Activated naive CD4-positive, alpha-beta T cell (primary cell): Measurements from ENCODE around the gene PYROXD2.
"Not testable (repeated sequence)": the region's sequence is repeated elsewhere in the genome, so short reads cannot be mapped to it uniquely, and the experiment has no call there.

Experiments used
- DNase-seq, 4 experiments: peaks; one replicate each; lab custom pipeline; 2025; lab: John Stamatoyannopoulos, UW

Gene PYROXD2

GRCh38 chr10:98390406-98390805 is 24.6 kb downstream of the PYROXD2 start:
- no peak for DNase-seq

- no peak for DNase-seq
These were observed 25.6 kb downstream of the PYROXD2 start for GRCh38 chr10:98389398-98389797.

GRCh38 chr10:98388101-98388655 is 26.8 kb downstream of the PYROXD2 start:
- no peak for DNase-seq

- no peak for DNase-seq
These were observed 30.4 kb downstream of the PYROXD2 start for GRCh38 chr10:98384531-98385133.

GRCh38 chr10:98383869-98384268 is 31.1 kb downstream of the PYROXD2 start:
- no peak for DNase-seq

- not testable (repeated sequence) for DNase-seq
These were observed 31.8 kb downstream of the PYROXD2 start for GRCh38 chr10:98383134-98383667.

- DNase-seq: no peak
These were observed 32.3 kb downstream of the PYROXD2 start for GRCh38 chr10:98382691-98383101.

GRCh38 chr10:98380493-98381339 is 34.3 kb downstream of the PYROXD2 start:
- DNase-seq: no peak

- no peak for DNase-seq
These were observed 36.3 kb downstream of the PYROXD2 start for GRCh38 chr10:98378722-98379121.

- DNase-seq: no peak
These were observed 37.4 kb downstream of the PYROXD2 start for GRCh38 chr10:98377536-98377935.

- DNase-seq: no peak
These were observed 38.0 kb downstream of the PYROXD2 start for GRCh38 chr10:98377001-98377400.

GRCh38 chr10:98376485-98376884 is 38.5 kb downstream of the PYROXD2 start:
- no peak for DNase-seq

- no peak for DNase-seq
These were observed 40.6 kb downstream of the PYROXD2 start for GRCh38 chr10:98374217-98374985.

GRCh38 chr10:98373260-98374040 is 41.5 kb downstream of the PYROXD2 start:
- DNase-seq: no peak

GRCh38 chr10:98370831-98371820 is 43.9 kb downstream of the PYROXD2 start:
- DNase-seq: no peak

- no peak for DNase-seq
These were observed 45.2 kb downstream of the PYROXD2 start for GRCh38 chr10:98369801-98370200.

GRCh38 chr10:98368644-98369043 is 46.3 kb downstream of the PYROXD2 start:
- DNase-seq: no peak

GRCh38 chr10:98367604-98368451 is 47.2 kb downstream of the PYROXD2 start:
- no peak for DNase-seq

- no peak for DNase-seq
These were observed 48.9 kb downstream of the PYROXD2 start for GRCh38 chr10:98366062-98366530.
